ENCODE data around the gene GALNT17. TPM values are rescaled to one million over a fixed set of nuclear protein-coding genes. Genes with fewer than 3 reads are reported as not detected.
"Not testable (repeated sequence)": the region's sequence is repeated elsewhere in the genome, so short reads cannot be mapped to it uniquely, and the experiment has no call there.

Gene GALNT17
- total RNA-seq, 2 donors from 2014 or later = 46.7 to 58.1 TPM

DNA sequence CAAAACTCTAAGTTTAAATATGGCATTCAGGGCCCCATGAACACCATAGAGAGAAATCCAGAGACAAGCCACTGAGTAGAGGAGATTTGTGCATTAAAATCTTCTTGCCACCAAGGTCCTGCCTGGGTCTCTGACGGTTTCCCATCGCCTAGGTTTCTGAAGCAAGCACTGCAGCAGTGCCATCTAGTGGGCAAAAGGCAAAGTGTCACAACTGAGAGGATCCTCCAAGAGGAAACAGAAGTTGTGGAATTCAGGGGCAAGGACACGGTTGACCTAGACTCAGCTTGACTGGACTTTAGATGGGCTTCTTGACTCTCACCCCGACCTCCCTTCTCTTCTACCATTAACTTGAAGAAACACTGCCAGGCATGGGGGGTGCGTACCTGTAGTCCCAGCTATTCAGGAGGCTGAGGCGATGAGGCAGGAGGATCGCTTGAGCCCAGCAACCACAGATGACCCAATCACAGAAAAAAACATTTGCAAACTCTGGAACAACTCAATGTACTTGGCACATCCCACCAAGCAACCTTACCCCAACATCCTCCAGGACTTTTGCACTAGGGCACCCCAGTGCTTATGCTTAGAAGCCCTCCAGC is 604.1 kb downstream of the GALNT17 start:
- Histone ChIP-seq H3K27me3 (replicated peaks; ENCODE audit: insufficient read depth) (no peaks in the 10 kb centered on the region), H3K4me3 (no peak overlapping the region), H3K4me1 (replicated peaks) (no peaks in the 10 kb centered on the region), H3K27ac (no peak overlapping the region), H3K36me3 (no peaks in the 10 kb centered on the region), H3K9me3 (no peaks in the 10 kb centered on the region)
- peak; percentile 65 for DNase-seq (ENCODE audit: low spot score)
- TF ChIP-seq CTCF (IDR thresholded peaks at IDR 0.05) (peak; percentile 63 to 78 (median 72)), POLR2AphosphoS5 (IDR thresholded peaks at IDR 0.05) (no peak)
- intact Hi-C loops (cut with DNase I) = loop anchor here (1.0 to 10.0 kb wide), 2 partner anchors 879 to 911 kb away; no protein-coding TSS in a partner anchor
- 40% methylated on average over 7 of the region's 7 CpGs for WGBS

GRCh38 chr7:71737931-71738540 is 606.1 kb downstream of the GALNT17 start:
- not testable (repeated sequence) for H3K36me3 ChIP-seq; H3K27ac ChIP-seq; DNase-seq (ENCODE audit: low spot score); H3K27me3 ChIP-seq (replicated peaks; ENCODE audit: insufficient read depth); H3K9me3 ChIP-seq; H3K4me3 ChIP-seq; H3K4me1 ChIP-seq (replicated peaks)
- 90% methylated on average over 29 of the region's 42 CpGs for WGBS
- intact Hi-C loops (cut with DNase I) = loop anchor here (10.0 kb wide), 1 partner anchor 913 kb away; no protein-coding TSS in a partner anchor

DNA sequence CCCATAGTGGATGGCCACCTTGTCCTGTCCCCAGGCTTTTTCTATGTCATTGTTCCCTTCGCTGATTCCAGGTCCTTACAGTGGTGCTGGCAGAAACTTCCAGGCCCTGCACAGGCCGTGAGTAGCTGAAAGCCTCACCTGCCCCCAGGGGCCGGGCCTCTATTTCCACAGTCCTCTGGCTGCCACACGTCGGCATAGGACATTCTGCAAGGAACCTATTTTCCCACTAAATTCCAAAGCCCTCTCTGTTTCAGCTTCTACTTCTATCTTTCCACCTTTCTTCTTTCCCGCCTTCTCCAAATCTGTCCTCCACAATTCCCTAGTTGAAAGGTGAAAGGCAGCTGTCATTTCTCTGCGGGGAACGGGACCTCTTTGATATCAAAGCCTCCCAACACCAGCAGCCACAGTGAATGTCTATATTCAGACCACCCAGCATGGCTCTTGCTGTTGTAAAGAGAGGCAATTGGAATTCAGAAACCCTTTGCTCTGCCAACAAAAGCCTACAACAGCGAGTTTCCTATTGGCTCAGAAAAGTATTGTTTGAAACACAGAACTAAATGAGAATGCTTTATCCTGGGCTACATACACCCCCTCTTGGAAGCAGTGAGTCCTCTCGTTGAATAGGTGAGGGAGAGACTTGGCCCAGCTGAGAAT is 607.7 kb downstream of the GALNT17 start:
- H3K4me1 ChIP-seq (replicated peaks) = no peaks in the 10 kb centered on the region
- 69% methylated on average over 10 of the region's 10 CpGs for WGBS

GRCh38 chr7:71740174-71740560 is 608.2 kb downstream of the GALNT17 start:
- intact Hi-C loops (cut with DNase I) = no loop called here
- Histone ChIP-seq H3K4me1 (replicated peaks) (no peaks in the 10 kb centered on the region), H3K9me3 (no peaks in the 10 kb centered on the region), H3K27me3 (replicated peaks; ENCODE audit: insufficient read depth) (no peaks in the 10 kb centered on the region), H3K4me3 (no peak overlapping the region), H3K36me3 (no peaks in the 10 kb centered on the region), H3K27ac (no peak overlapping the region)
- TF ChIP-seq CTCF (IDR thresholded peaks at IDR 0.05) = no peak
- no peak for TF ChIP-seq POLR2A (IDR thresholded peaks at IDR 0.05)
- no peak for TF ChIP-seq POLR2AphosphoS5 (IDR thresholded peaks at IDR 0.05)
- no peak for DNase-seq (ENCODE audit: low spot score)
- WGBS = 81% methylated on average over 5 of the region's 5 CpGs

More for the DNA sequence above, 607.7 kb downstream of the GALNT17 start:
- H3K27me3 ChIP-seq (replicated peaks; ENCODE audit: insufficient read depth) = no peaks in the 10 kb centered on the region
- no peak for DNase-seq (ENCODE audit: low spot score)
- TF ChIP-seq POLR2A (IDR thresholded peaks at IDR 0.05) (no peak), CTCF (IDR thresholded peaks at IDR 0.05) (no peak), POLR2AphosphoS5 (IDR thresholded peaks at IDR 0.05) (no peak)
- no peaks in the 10 kb centered on the region for H3K9me3 ChIP-seq
- intact Hi-C loops (cut with DNase I) = loop anchor here (10.0 kb wide), 1 partner anchor 915 kb away; no protein-coding TSS in a partner anchor
- H3K4me3 ChIP-seq = no peak overlapping the region
- no peak overlapping the region for H3K27ac ChIP-seq
- no peaks in the 10 kb centered on the region for H3K36me3 ChIP-seq

DNA sequence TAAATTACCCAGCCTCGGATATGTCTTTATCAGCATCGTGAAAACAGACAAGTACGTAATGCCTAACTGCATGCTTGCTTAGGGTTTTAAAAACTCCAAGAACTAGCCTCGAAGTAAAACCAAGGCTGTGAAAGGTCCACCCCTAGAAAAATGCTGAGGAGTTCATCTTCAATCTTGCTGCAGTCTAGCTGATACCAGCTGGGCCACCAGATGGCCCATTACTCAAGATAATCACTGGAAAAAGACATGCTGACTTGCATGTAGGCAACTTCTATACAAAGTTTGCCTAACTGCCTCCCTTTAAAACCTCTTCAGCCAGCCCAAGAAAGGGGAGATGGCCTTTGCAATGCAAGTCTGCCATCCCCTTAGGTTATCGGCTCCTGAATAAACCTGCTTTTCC is 614.1 kb downstream of the GALNT17 start:
- intact Hi-C loops (cut with DNase I) = no loop called here
- 88% methylated on average over 5 of the region's 5 CpGs for WGBS
- H3K27ac ChIP-seq = no peak overlapping the region

More for the DNA sequence above, 614.1 kb downstream of the GALNT17 start:
- Histone ChIP-seq H3K4me3 (no peak overlapping the region), H3K36me3 (no peaks in the 10 kb centered on the region), H3K9me3 (no peaks in the 10 kb centered on the region), H3K27me3 (replicated peaks; ENCODE audit: insufficient read depth) (no peaks in the 10 kb centered on the region), H3K4me1 (replicated peaks) (no peaks in the 10 kb centered on the region)
- TF ChIP-seq POLR2AphosphoS5 (IDR thresholded peaks at IDR 0.05) = no peak
- TF ChIP-seq CTCF (IDR thresholded peaks at IDR 0.05) = no peak
- TF ChIP-seq POLR2A (IDR thresholded peaks at IDR 0.05) = no peak
- no peak for DNase-seq (ENCODE audit: low spot score)

Measured in prostate gland (tissue), 2 donors.